A549 (cell line): Measurements from ENCODE around the gene APOL5. TPM values are rescaled to one million over a fixed set of nuclear protein-coding genes. Genes with fewer than 3 reads are reported as not detected.

Experiments
- ATAC-seq, 2 experiments: fragments of 200-7000 bp in 1 of 2; fragments of >200 bp in 1 of 2; cut with Nextera tagmentation in 1 of 2; cut with Tn5 transposase in 1 of 2; 3 replicates each; pipeline versions ENCODE4 v1.8.0 to v1.9.1; 2018 to 2020; ENCODE audit warnings: mild to moderate bottlenecking in 1 of 2, moderate library complexity in 1 of 2
- CTCF ChIA-PET: fragments of 300-600 bp; sonication (Branson Sonifier 250); formaldehyde crosslinking; extraction: SDS; loops from one replicate; lab custom pipeline; 2021; ENCODE audit warnings: antibody characterized with exemption, inconsistent platforms; lab: Yijun Ruan, JAX
- POLR2A ChIA-PET: fragments of 350-600 bp; formaldehyde crosslinking; extraction: SDS; loops from one replicate; lab custom pipeline; 2021; ENCODE audit warnings: antibody characterized with exemption, inconsistent platforms; lab: Yijun Ruan, JAX
- DNase-seq, 2 experiments: peaks; one replicate each; pipeline versions ENCODE4 v3.0.0 to v3.0.0-alpha.2; 2011 to 2016; ENCODE audit warnings: low read depth in 1 of 2, low spot score in 1 of 2
- FAIRE-seq: peaks from 2 replicates; lab custom pipeline; 2011; peaks lifted over from hg19 to GRCh38; lab: Jason Lieb, UNC
- H3K27ac ChIP-seq, 2 experiments: fragments of >200 bp; sonication (Bioruptor Twin); formaldehyde crosslinking; 3 replicates each; pipeline ENCODE4 v1.5.1; 2016 to 2017
- H3K4me1 ChIP-seq: fragments of >200 bp; sonication (Bioruptor Twin); formaldehyde crosslinking; 3 replicates; pipeline ENCODE4 v1.6.1; 2016
- H3K4me2 ChIP-seq: fragments of >200 bp; sonication (Bioruptor Twin); formaldehyde crosslinking; 3 replicates; pipeline ENCODE4 v1.6.1; 2016
- H3K4me3 ChIP-seq: fragments of >200 bp; sonication (Bioruptor Twin); formaldehyde crosslinking; 3 replicates; pipeline ENCODE4 v1.5.1; 2016
- H3K9me3 ChIP-seq: fragments of >200 bp; sonication (Bioruptor Twin); formaldehyde crosslinking; 3 replicates; pipeline ENCODE4 v1.6.1; 2016
- CBX2 ChIP-seq: fragments of 200-600 bp; sonication (generic); IDR thresholded peaks from 2 replicates; pipeline ENCODE4 v1.6.1; 2016; ENCODE audit warnings: low read depth, mild to moderate bottlenecking, borderline replicate concordance
- EP300 ChIP-seq, 2 experiments: fragments of >200 bp; sonication (Bioruptor Twin); formaldehyde crosslinking; IDR thresholded peaks; 2 replicates in 1 of 2; 3 replicates in 1 of 2; pipeline ENCODE4 v1.6.1; 2016 to 2017
- FOSB ChIP-seq: fragments of 250-450 bp; sonication (Bioruptor Pico); IDR thresholded peaks from 2 replicates; pipeline ENCODE4 v1.5.0; 2020; ENCODE audit warnings: mild to moderate bottlenecking, moderate library complexity
- HOXB5 ChIP-seq: fragments of 250-450 bp; sonication (Bioruptor Pico); IDR thresholded peaks from 2 replicates; pipeline ENCODE4 v1.5.0; 2020; ENCODE audit warnings: mild to moderate bottlenecking, moderate library complexity
- JUN ChIP-seq, 2 experiments: fragments of >200 bp; sonication (Bioruptor Twin); formaldehyde crosslinking; IDR thresholded peaks; 2 replicates in 1 of 2; 3 replicates in 1 of 2; pipeline ENCODE4 v1.6.1; 2016 to 2017
- KDM1A ChIP-seq: fragments of 200-600 bp; sonication (generic); IDR thresholded peaks from 2 replicates; pipeline ENCODE4 v1.6.1; 2016; ENCODE audit warnings: low read depth, mild to moderate bottlenecking
- POLR2A ChIP-seq: IDR thresholded peaks from 2 replicates; pipeline ENCODE4 v1.6.1; 2012; ENCODE audit warnings: mild to moderate bottlenecking, low read length
- RFX5 ChIP-seq: fragments of 450-650 bp; IDR thresholded peaks from 2 replicates; pipeline ENCODE4 v1.7.1; 2014; ENCODE audit warnings: antibody characterized with exemption, mild to moderate bottlenecking, moderate library complexity
- RNF2 ChIP-seq: fragments of 200-600 bp; sonication (generic); IDR thresholded peaks from 2 replicates; pipeline ENCODE4 v1.6.1; 2016; ENCODE audit warnings: low read depth, mild to moderate bottlenecking, antibody characterized with exemption, moderate library complexity, borderline replicate concordance
- SREBF2 ChIP-seq: fragments of 450-650 bp; IDR thresholded peaks from 2 replicates; pipeline ENCODE4 v1.6.1; 2014; ENCODE audit warnings: mild to moderate bottlenecking, moderate library complexity
- WGBS: methylation state at CpG from one replicate; pipeline ENCODE4 v1.1.6; 2017; ENCODE audit errors: missing lambda C conversion rate; 5-methylcytosine and 5-hydroxymethylcytosine counted together
- polyA plus RNA-seq, 4 experiments: library from polyadenylated mRNA; depleted of rRNA in 3 of 4; stranded (reverse); fragments of >200 nt; fragmentation: RNase III in 1 of 4; extraction: RNeasy Plus Mini Kit Qiagen cat#74134 plus additional on column Dnase treatment in 1 of 4; gene quantifications; 2 replicates in 3 of 4; 3 replicates in 1 of 4; pipeline ENCODE4 v1.2.3, GENCODE V29; 2011 to 2017
- TF ChIP-seq, protein P1 (sequence below): fragments of 200-600 bp; sonication (generic); IDR thresholded peaks from 2 replicates; pipeline ENCODE4 v1.6.1; 2016; ENCODE audit warnings: antibody characterized with exemption, mild to moderate bottlenecking, moderate library complexity

APOL5 gene
- polyA plus RNA-seq, 2 of the 4 experiments (the other 2 are of a cell fraction): not detected

GRCh38 chr22:35775339-35775738 lies 57.7 kb downstream of the APOL5 start:
- POLR2A ChIA-PET: no interaction called here
- CTCF ChIA-PET: interaction anchor here (1.0 kb wide), 1 partner anchor 291 kb away, joined by 5 read pairs; no protein-coding TSS in a partner anchor
- no peak for TF ChIP-seq RNF2
- no peak for TF ChIP-seq RFX5
- TF ChIP-seq, protein P1, sequence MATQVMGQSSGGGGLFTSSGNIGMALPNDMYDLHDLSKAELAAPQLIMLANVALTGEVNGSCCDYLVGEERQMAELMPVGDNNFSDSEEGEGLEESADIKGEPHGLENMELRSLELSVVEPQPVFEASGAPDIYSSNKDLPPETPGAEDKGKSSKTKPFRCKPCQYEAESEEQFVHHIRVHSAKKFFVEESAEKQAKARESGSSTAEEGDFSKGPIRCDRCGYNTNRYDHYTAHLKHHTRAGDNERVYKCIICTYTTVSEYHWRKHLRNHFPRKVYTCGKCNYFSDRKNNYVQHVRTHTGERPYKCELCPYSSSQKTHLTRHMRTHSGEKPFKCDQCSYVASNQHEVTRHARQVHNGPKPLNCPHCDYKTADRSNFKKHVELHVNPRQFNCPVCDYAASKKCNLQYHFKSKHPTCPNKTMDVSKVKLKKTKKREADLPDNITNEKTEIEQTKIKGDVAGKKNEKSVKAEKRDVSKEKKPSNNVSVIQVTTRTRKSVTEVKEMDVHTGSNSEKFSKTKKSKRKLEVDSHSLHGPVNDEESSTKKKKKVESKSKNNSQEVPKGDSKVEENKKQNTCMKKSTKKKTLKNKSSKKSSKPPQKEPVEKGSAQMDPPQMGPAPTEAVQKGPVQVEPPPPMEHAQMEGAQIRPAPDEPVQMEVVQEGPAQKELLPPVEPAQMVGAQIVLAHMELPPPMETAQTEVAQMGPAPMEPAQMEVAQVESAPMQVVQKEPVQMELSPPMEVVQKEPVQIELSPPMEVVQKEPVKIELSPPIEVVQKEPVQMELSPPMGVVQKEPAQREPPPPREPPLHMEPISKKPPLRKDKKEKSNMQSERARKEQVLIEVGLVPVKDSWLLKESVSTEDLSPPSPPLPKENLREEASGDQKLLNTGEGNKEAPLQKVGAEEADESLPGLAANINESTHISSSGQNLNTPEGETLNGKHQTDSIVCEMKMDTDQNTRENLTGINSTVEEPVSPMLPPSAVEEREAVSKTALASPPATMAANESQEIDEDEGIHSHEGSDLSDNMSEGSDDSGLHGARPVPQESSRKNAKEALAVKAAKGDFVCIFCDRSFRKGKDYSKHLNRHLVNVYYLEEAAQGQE: no peak
- no peak for TF ChIP-seq HOXB5
- ATAC-seq: no peak
- no peak for FAIRE-seq
- DNase-seq: no peak
- Histone ChIP-seq H3K9me3 (no peaks in the 10 kb centered on the region), H3K27ac (no peak overlapping the region), H3K4me1 (peaks cover 19% of the 10 kb centered on the region; the same call in 2 of the 3 replicates), H3K4me2 (no peak overlapping the region), H3K4me3 (no peak overlapping the region)
- whole genome bisulfite sequencing: 97% methylated on average over 2 of the region's 2 CpGs

DNA sequence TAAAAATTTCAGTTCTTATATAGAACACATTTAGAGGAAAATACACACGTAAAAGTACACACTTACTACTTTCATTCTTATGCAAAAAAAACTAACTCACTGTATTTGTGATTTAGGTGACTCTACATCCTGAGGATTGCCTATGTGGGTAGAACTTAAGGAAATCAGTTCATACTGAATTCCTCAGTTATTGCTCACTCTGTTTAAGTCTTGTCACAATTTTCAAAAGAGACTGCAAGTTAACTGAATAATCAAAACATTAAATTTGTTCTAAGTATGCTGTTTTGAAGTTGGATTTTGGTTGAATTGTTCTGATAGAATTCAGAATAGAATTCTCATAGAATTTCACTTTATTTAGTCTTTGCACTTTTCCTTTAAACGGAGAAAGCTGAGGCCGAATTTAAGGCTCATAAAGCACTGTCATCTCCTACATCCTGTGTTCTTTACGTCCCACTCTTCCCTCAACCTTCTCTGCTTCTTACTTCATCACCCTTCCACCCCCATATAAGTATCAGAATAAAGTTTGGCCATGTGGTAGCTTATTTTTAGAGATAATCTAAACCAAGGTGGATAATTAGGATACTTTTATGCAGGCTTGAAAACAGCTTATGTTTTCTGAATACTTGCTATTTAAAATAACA lies 59.8 kb downstream of the APOL5 start:
- DNase-seq (no peak), ATAC-seq (0 out of 6 replicates have a peak, but pooled peaks of 1 of the 2 experiments have one; percentile 31), FAIRE-seq (no peak)
- H3K4me2 ChIP-seq: peak overlapping the region; percentile 46
- ChIA-PET POLR2A (no interaction called here), CTCF (no interaction called here)
- H3K4me1 ChIP-seq: peaks cover 33% of the 10 kb centered on the region; the same call in 2 of the 3 replicates
- TF ChIP-seq POLR2A: no peak
- no peak for TF ChIP-seq FOSB (CRISPR knock-in tag)
- TF ChIP-seq KDM1A: no peak
- no peak for TF ChIP-seq EP300 (IDR thresholded peaks at IDR 0.05)
- TF ChIP-seq SREBF2: no peak
- no peak for TF ChIP-seq CBX2
- TF ChIP-seq RFX5: no peak
- no peak for TF ChIP-seq JUN (IDR thresholded peaks at IDR 0.05)
- H3K9me3 ChIP-seq: no peaks in the 10 kb centered on the region
- no peak overlapping the region for H3K4me3 ChIP-seq
- peak overlapping the region; percentile 7 to 69; a peak in 3 of 6 replicates for H3K27ac ChIP-seq
- 35% methylated on average over 4 of the region's 4 CpGs for WGBS

Other genes with a start within 250 kb of the APOL5 start
- 0.61 and 0.93 TPM in 2 replicates for gene RASD2, start 177.0 kb upstream of the APOL5 start, polyA plus RNA-seq (2011; rRNA removed)
- 1.2 to 1.4 TPM (median 1.3 TPM) in 3 replicates for gene RASD2, start 177.0 kb upstream of the APOL5 start, polyA plus RNA-seq (2017; fragmentation: RNase III; extraction: RNeasy Plus Mini Kit Qiagen cat#74134 plus additional on column Dnase treatment)
- 9.5 and 12.1 TPM in 2 replicates for gene MB, start 100.5 kb upstream of the APOL5 start, polyA plus RNA-seq (2011; rRNA removed)
- 6.9 to 9.2 TPM (median 8.5 TPM) in 3 replicates for gene MB, start 100.5 kb upstream of the APOL5 start, polyA plus RNA-seq (2017; fragmentation: RNase III; extraction: RNeasy Plus Mini Kit Qiagen cat#74134 plus additional on column Dnase treatment)
- gene APOL6, start 69.4 kb upstream of the APOL5 start, polyA plus RNA-seq (2011; rRNA removed): 2.5 and 2.7 TPM in 2 replicates
- 1.3 to 1.9 TPM (median 1.8 TPM) in 3 replicates for gene APOL6, start 69.4 kb upstream of the APOL5 start, polyA plus RNA-seq (2017; fragmentation: RNase III; extraction: RNeasy Plus Mini Kit Qiagen cat#74134 plus additional on column Dnase treatment)